Suprapubic skin (tissue), 4 donors: Measurements from ENCODE around the gene PARP4. TPM values are rescaled to one million over a fixed set of nuclear protein-coding genes. Genes with fewer than 3 reads are reported as not detected.
"Not testable (repeated sequence)": the region's sequence is repeated elsewhere in the genome, so short reads cannot be mapped to it uniquely, and the experiment has no call there.

Experiments
- DNase-seq, 2 donors: peaks; one replicate each; pipeline ENCODE4 v3.0.0-alpha.2; 2019; ENCODE audit warnings: low spot score in 2 of 2
- H3K27ac ChIP-seq: fragments of 200-600 bp; sonication (generic); one replicate; pipeline ENCODE4 v1.5.1; 2019
- H3K27me3 ChIP-seq: fragments of 200-600 bp; sonication (generic); one replicate; pipeline ENCODE4 v1.5.1; 2019
- H3K36me3 ChIP-seq: fragments of 200-600 bp; sonication (generic); one replicate; pipeline ENCODE4 v1.5.1; 2019
- H3K4me1 ChIP-seq: fragments of 200-600 bp; sonication (generic); one replicate; pipeline ENCODE4 v1.5.1; 2019
- H3K4me3 ChIP-seq: fragments of 200-600 bp; sonication (generic); one replicate; pipeline ENCODE4 v1.5.1; 2019; ENCODE audit warnings: mild to moderate bottlenecking
- H3K9me3 ChIP-seq: fragments of 200-600 bp; sonication (generic); one replicate; pipeline ENCODE4 v1.5.1; 2019
- EP300 ChIP-seq: sonication (generic); formaldehyde crosslinking; IDR thresholded peaks from one replicate; pipeline ENCODE4 v1.6.1; 2017; ENCODE audit warnings: antibody characterized with exemption
- POLR2A ChIP-seq, 2 donors: fragments of 450-650 bp; IDR thresholded peaks; one replicate each; pipeline ENCODE4 v1.6.1; 2017; ENCODE audit warnings: antibody characterized with exemption in 2 of 2, mild to moderate bottlenecking in 2 of 2, moderate library complexity in 2 of 2
- POLR2AphosphoS5 ChIP-seq, 3 donors: sonication (generic); formaldehyde crosslinking; IDR thresholded peaks; one replicate each; pipeline ENCODE4 v1.6.1; 2017; ENCODE audit warnings: antibody characterized with exemption in 3 of 3
- WGBS: methylation state at CpG from one replicate; pipeline ENCODE4 v1.1.5; 2018; 5-methylcytosine and 5-hydroxymethylcytosine counted together
- total RNA-seq, 4 donors: library from RNA; depleted of rRNA; stranded (reverse); fragments of >200 nt; gene quantifications; one replicate each; pipeline ENCODE4 v1.1.0, GENCODE V29; 2016
- TF ChIP-seq, protein P1 (sequence below), 2 donors: fragments of 200-600 bp in 1 of 2; fragments of 450-650 bp in 1 of 2; sonication (generic) in 1 of 2; IDR thresholded peaks; one replicate each; pipeline ENCODE4 v1.5.1; 2016 to 2019; ENCODE audit warnings: antibody characterized with exemption in 2 of 2, mild to moderate bottlenecking in 1 of 2, moderate library complexity in 1 of 2

Gene PARP4
- total RNA-seq, 4 donors from 2014 or later = 22.3 to 45.0 (median 24.2) TPM

DNA sequence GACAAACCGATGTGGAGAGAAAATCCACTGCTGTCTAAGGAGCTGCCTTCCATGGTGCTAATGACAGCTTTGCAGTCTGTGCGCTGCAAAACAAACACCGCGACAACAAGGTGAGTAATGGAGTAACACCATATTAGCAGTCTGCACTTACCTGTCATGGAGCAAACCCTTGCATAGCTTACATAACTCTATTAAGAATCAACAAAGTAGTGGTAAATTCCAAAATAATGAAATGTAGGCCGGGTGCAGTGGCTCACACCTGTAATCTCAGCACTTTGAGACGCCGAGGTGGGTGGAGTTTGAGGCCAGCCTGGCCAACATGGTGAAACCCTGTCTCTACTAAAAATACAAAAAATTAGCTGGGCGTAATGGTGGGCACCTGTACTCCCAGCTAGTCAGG, 56.2 kb downstream of the PARP4 start:
- no peak for DNase-seq
- Histone ChIP-seq H3K9me3 (no peaks in the 10 kb centered on the region), H3K36me3 (peaks cover 69% of the 10 kb centered on the region), H3K27me3 (no peaks in the 10 kb centered on the region), H3K4me1 (peaks cover 10% of the 10 kb centered on the region), H3K27ac (no peak overlapping the region), H3K4me3 (no peak overlapping the region)
- 92% methylated on average over 8 of the region's 8 CpGs for WGBS
- no peak for TF ChIP-seq POLR2A (IDR thresholded peaks at IDR 0.05)
- no peak for TF ChIP-seq POLR2AphosphoS5 (IDR thresholded peaks at IDR 0.05)
- no peak for TF ChIP-seq EP300
- TF ChIP-seq, protein P1, sequence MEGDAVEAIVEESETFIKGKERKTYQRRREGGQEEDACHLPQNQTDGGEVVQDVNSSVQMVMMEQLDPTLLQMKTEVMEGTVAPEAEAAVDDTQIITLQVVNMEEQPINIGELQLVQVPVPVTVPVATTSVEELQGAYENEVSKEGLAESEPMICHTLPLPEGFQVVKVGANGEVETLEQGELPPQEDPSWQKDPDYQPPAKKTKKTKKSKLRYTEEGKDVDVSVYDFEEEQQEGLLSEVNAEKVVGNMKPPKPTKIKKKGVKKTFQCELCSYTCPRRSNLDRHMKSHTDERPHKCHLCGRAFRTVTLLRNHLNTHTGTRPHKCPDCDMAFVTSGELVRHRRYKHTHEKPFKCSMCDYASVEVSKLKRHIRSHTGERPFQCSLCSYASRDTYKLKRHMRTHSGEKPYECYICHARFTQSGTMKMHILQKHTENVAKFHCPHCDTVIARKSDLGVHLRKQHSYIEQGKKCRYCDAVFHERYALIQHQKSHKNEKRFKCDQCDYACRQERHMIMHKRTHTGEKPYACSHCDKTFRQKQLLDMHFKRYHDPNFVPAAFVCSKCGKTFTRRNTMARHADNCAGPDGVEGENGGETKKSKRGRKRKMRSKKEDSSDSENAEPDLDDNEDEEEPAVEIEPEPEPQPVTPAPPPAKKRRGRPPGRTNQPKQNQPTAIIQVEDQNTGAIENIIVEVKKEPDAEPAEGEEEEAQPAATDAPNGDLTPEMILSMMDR (IDR thresholded peaks at IDR 0.05) = no peak

DNA sequence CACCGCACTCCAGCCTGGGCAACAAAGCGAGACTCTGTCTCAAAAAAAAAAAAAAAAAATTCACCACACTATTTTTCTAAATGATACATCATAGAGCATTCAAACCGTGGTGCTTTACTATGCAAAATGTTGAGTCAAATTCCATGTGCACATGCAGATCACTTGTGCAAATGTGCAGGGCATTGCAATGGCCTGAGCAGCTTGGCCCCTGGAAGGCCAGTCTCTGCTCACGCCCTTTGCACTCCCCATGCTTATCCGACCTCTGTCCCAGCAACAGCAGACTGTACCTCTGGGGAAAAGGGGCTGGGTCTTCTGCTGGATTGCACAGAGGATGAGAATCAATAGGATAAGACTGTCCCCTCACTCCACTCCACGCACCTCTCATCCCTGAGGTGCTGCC, 58.5 kb downstream of the PARP4 start:
- no peaks in the 10 kb centered on the region for H3K27me3 ChIP-seq
- DNase-seq = no peak
- no peaks in the 10 kb centered on the region for H3K4me1 ChIP-seq
- peaks cover 77% of the 10 kb centered on the region for H3K36me3 ChIP-seq
- H3K4me3 ChIP-seq = no peak overlapping the region
- no peak for TF ChIP-seq POLR2AphosphoS5 (IDR thresholded peaks at IDR 0.05)
- TF ChIP-seq EP300 = no peak
- TF ChIP-seq, protein P1 (IDR thresholded peaks at IDR 0.05) = no peak
- TF ChIP-seq POLR2A (IDR thresholded peaks at IDR 0.05) = no peak
- H3K27ac ChIP-seq = no peak overlapping the region
- WGBS = 92% methylated on average over 6 of the region's 6 CpGs
- H3K9me3 ChIP-seq = no peaks in the 10 kb centered on the region

DNA sequence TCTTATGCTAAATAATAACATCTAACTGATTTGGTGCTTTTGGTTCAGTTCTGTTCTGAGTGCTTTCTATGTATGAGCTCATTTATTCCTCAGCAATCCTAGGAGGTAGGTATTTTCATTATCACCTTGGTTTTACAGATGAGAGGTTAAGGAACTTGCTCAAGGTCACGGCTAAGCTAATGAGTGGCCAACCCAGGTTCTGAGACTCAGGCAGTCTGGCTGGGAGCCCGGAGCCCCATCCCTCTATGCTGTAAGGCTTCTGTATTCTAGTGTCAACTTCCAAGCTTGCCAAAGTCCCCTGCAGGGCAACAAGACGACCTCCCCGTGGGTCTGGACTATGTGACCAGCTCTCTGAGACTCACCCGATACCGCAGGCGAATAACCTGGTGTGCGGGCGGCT, 60.5 kb downstream of the PARP4 start:
- peaks cover 84% of the 10 kb centered on the region for H3K36me3 ChIP-seq
- no peak overlapping the region for H3K4me3 ChIP-seq
- no peak for DNase-seq
- H3K4me1 ChIP-seq = no peaks in the 10 kb centered on the region
- H3K9me3 ChIP-seq = no peaks in the 10 kb centered on the region
- H3K27ac ChIP-seq = no peak overlapping the region
- H3K27me3 ChIP-seq = no peaks in the 10 kb centered on the region
- TF ChIP-seq POLR2A (IDR thresholded peaks at IDR 0.05) (no peak), EP300 (no peak), POLR2AphosphoS5 (IDR thresholded peaks at IDR 0.05) (no peak)
- TF ChIP-seq, protein P1 (IDR thresholded peaks at IDR 0.05) = no peak
- WGBS = 97% methylated on average over 9 of the region's 9 CpGs

DNA sequence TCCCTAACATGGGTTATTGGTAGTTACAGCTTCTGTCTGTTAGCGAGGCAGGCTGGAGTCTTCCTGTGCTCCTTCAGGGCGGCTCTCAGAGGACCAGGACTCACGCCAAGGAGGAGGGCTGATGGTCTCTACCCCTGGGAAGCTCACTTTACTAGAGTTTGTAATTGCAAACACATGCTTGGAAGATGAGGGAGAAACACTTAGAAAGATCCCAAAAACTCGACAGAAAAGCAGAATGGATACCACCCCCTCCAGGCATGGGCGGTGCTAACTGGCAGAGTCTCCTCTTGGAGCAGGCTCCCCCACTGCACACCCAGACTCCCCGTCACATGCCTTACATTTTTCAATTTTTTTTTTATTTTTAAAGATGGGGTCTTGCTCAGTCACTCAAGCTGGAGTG, 62.0 kb downstream of the PARP4 start:
- Histone ChIP-seq H3K4me1 (no peaks in the 10 kb centered on the region), H3K36me3 (peaks cover 80% of the 10 kb centered on the region), H3K27me3 (no peaks in the 10 kb centered on the region), H3K27ac (no peak overlapping the region), H3K4me3 (no peak overlapping the region), H3K9me3 (no peaks in the 10 kb centered on the region)
- WGBS = 52% methylated on average over 6 of the region's 6 CpGs
- DNase-seq = no peak
- no peak for TF ChIP-seq EP300
- TF ChIP-seq, protein P1 (IDR thresholded peaks at IDR 0.05) = no peak
- TF ChIP-seq POLR2A (IDR thresholded peaks at IDR 0.05) = no peak
- no peak for TF ChIP-seq POLR2AphosphoS5 (IDR thresholded peaks at IDR 0.05)

DNA sequence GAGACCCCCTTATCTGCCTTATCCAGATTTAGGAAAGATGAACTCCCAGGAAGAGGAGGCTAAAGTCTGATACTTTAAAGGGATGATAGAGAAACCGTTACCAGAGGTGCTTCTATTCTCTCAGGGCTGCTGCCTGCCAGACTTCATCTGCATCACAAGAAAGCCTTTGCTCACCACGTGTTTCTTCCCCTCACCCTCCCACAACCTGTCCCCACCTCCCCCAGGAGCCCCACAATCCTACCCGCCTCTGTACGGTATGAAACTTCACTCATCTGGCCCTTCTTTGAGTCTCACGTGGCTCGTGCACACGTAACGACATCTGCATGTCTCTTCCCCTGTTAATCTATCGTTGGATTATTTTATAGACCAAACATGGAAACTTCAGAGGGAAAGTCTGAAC, 67.7 kb downstream of the PARP4 start:
- DNase-seq, H3K4me1 ChIP-seq, H3K27me3 ChIP-seq, H3K9me3 ChIP-seq, H3K4me3 ChIP-seq, H3K27ac ChIP-seq: not testable (repeated sequence)
- H3K36me3 ChIP-seq = peaks cover 73% of the 10 kb centered on the region
- 87% methylated on average over 9 of the region's 9 CpGs for WGBS

DNA sequence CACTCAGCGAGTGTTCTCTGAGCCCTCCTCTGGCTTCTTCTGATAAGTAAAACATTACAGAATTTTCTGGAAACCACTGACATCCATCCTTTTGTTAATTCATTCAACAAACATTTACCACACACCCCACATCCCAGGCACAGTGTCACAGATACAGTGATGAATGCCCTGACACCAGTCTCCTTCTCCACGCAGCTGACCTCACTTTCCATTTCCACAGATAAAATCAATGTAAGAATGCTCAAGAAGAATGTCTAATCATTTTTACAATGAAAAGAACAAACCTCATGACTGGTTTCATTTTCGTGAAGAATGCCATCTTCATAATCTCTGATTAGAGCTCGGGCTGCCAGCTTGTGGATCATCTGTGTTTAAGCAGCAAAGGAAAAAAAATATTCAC, 69.2 kb downstream of the PARP4 start:
- Histone ChIP-seq H3K4me3 (no peak overlapping the region), H3K36me3 (peaks cover 77% of the 10 kb centered on the region), H3K27ac (no peak overlapping the region), H3K9me3 (no peaks in the 10 kb centered on the region), H3K4me1 (no peaks in the 10 kb centered on the region), H3K27me3 (no peaks in the 10 kb centered on the region)
- TF ChIP-seq, protein P1 (IDR thresholded peaks at IDR 0.05) = no peak
- TF ChIP-seq POLR2AphosphoS5 (IDR thresholded peaks at IDR 0.05) (no peak), POLR2A (IDR thresholded peaks at IDR 0.05) (no peak), EP300 (no peak)
- no peak for DNase-seq
- WGBS = 85% methylated on average over 4 of the region's 4 CpGs

DNA sequence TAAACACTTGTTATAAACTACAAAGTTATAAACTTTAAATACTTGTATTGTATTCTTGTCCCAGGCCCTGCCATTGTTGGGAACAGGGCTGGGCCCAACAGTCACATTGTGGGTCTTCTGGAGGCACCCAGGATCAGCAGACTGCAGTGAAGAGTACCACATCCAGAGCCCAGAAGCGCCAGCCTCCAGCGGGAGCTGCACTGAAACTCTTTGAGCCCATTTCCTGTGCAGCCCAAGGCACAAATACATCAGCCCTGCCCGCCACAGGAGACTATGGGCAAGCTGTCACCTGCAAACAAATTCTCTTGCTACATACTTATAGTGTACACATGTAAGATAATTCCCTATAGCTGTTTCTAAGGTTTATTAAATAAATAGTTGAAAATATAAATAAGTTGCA, 86.5 kb downstream of the PARP4 start:
- H3K27ac ChIP-seq, H3K9me3 ChIP-seq, DNase-seq, H3K4me1 ChIP-seq, H3K4me3 ChIP-seq, H3K27me3 ChIP-seq: not testable (repeated sequence)
- 93% methylated on average over 3 of the region's 3 CpGs for WGBS
- peaks cover 70% of the 10 kb centered on the region for H3K36me3 ChIP-seq

DNA sequence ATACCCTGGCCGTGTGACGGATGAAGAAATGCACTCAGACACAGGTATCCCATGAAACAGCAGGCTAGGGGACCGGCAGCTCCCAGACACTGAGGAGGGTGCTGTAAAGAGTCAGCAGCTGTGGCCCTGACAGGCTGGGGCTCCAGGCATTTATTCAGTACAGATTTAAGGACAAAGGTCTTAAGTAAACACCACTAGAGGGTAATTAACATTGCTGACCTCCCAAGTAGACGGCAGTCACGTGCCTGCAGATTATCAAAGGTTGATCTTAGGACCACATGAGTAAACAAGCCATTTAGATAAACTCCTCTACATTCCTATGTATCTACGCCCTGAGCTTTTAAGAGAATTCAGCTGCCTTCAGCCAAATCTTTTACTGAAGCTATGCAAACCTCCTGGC, 92.9 kb downstream of the PARP4 start:
- peaks cover 47% of the 10 kb centered on the region for H3K36me3 ChIP-seq
- 80% methylated on average over 6 of the region's 6 CpGs for WGBS
- H3K27me3 ChIP-seq = not testable (repeated sequence)

More for the DNA sequence above, 92.9 kb downstream of the PARP4 start:
- H3K27ac ChIP-seq, H3K9me3 ChIP-seq, H3K4me1 ChIP-seq, DNase-seq, H3K4me3 ChIP-seq: not testable (repeated sequence)
